Psoas muscle (tissue), 8 donors: Measurements from ENCODE around the gene ZFYVE26. TPM values are rescaled to one million over a fixed set of nuclear protein-coding genes. Genes with fewer than 3 reads are reported as not detected.
"Not testable (repeated sequence)": the region's sequence is repeated elsewhere in the genome, so short reads cannot be mapped to it uniquely, and the experiment has no call there.

Experiments used
- ATAC-seq, 4 donors: fragments of 200-7000 bp; cut with Tn5 transposase; one replicate each; pipeline ENCODE4 v1.9.1; 2020; ENCODE audit warnings: moderate library complexity in 3 of 4, mild to moderate bottlenecking in 2 of 4
- DNase-seq, 2 donors: peaks; one replicate each; pipeline ENCODE4 v3.0.0-alpha.2; 2020
- H3K27ac ChIP-seq: fragments of 200-600 bp; one replicate; pipeline ENCODE4 v1.8.0; 2022
- H3K27me3 ChIP-seq, 3 donors: fragments of 200-600 bp in 1 of 3; one replicate each; pipeline versions ENCODE4 v1.6.1 to v1.8.0; 2013 to 2022; ENCODE audit warnings: low read length in 2 of 3, mild to moderate bottlenecking in 2 of 3, moderate library complexity in 1 of 3; ENCODE audit not compliant: insufficient read depth in 3 of 3
- H3K36me3 ChIP-seq, 2 donors: fragments of 200-600 bp in 1 of 2; one replicate each; pipeline versions ENCODE4 v1.6.1 to v1.8.0; 2013 to 2022; ENCODE audit warnings: low read depth in 1 of 2, mild to moderate bottlenecking in 1 of 2, moderate library complexity in 1 of 2; ENCODE audit not compliant: insufficient read depth in 1 of 2
- H3K4me1 ChIP-seq: fragments of 200-600 bp; one replicate; pipeline ENCODE4 v1.8.0; 2022
- H3K4me3 ChIP-seq: fragments of 200-600 bp; one replicate; pipeline ENCODE4 v1.8.0; 2022; ENCODE audit warnings: mild to moderate bottlenecking
- H3K9me3 ChIP-seq: fragments of 200-600 bp; one replicate; pipeline ENCODE4 v1.8.0; 2022
- CTCF ChIP-seq: fragments of 200-600 bp; IDR thresholded peaks from one replicate; pipeline ENCODE4 v1.8.0; 2022; ENCODE audit warnings: antibody characterized with exemption
- WGBS, 3 donors: extraction: QIAGEN DNeasy Blood & Tissue Kit; methylation state at CpG; one replicate each; pipeline versions ENCODE4 v1.1.6 to v1.1.7; 2013; 5-methylcytosine and 5-hydroxymethylcytosine counted together
- intact Hi-C, 2 donors: fragments of 100-400 bp; cut with DNase I; formaldehyde crosslinking; loops; one replicate each; pipeline versions ENCODE4 v1.11.0 to v1.14.2; 2022
- polyA plus RNA-seq, 3 donors: library from polyadenylated mRNA; stranded (reverse); fragments of 200-250 nt; gene quantifications; one replicate each; pipeline ENCODE4 v1.2.3, GENCODE V29; 2013
- total RNA-seq, 4 donors: library from RNA; stranded (reverse); fragmentation: NEBNext Ultra II Directional in 2 of 4; extraction: Animal tissue kit (Norgen Biotek cat#: 25700) in 2 of 4; gene quantifications; one replicate each; pipeline versions ENCODE4 v1.2.1 to v1.2.4, GENCODE V29; 2021 to 2023
- donor health status: healthy with polysubstance abuse.
- donor health status: DM: no; HTN: no; CAD: no; lungs with moderate emphysema.
- donor health status: Bipolar disorder and iron deficiency.
- donor health status: healthy.
- donor health status: DM: yes; HTN: yes; CAD: no.
- donor health status: DM: no; HTN: no; CAD: no.
- donor health status: DM: no; HTN: no; CAD: no.
- donor health status: DM: yes; HTN: yes; CAD: no.

Gene ZFYVE26
- total and polyA plus RNA-seq, 7 donors = 3.9 to 18.7 (median 14.9) TPM

GRCh38 chr14:67719866-67720265, 96.5 kb downstream of the ZFYVE26 start:
- no peak overlapping the region for H3K4me3 ChIP-seq
- H3K4me1 ChIP-seq = peaks cover 3% of the 10 kb centered on the region
- H3K9me3 ChIP-seq = no peaks in the 10 kb centered on the region
- no peak for TF ChIP-seq CTCF
- ATAC-seq (no peak), DNase-seq (no peak)
- no peaks in the 10 kb centered on the region for H3K27me3 ChIP-seq
- intact Hi-C loops = no loop called here
- H3K36me3 ChIP-seq = no peaks in the 10 kb centered on the region
- WGBS, 3 donors = 27 to 43% (median 34%) methylated on average over 2 of the region's 2 CpGs
- no peak overlapping the region for H3K27ac ChIP-seq

GRCh38 chr14:67719385-67719784, 97.0 kb downstream of the ZFYVE26 start:
- 87 to 95% (median 91%) methylated on average over 3 of the region's 3 CpGs for WGBS, 3 donors
- H3K27me3 ChIP-seq, intact Hi-C loops, H3K9me3 ChIP-seq, H3K4me3 ChIP-seq, H3K27ac ChIP-seq, ATAC-seq, DNase-seq, H3K36me3 ChIP-seq, H3K4me1 ChIP-seq: not testable (repeated sequence)

- Histone ChIP-seq H3K27ac (no peak overlapping the region), H3K4me1 (peaks cover 3% of the 10 kb centered on the region), H3K4me3 (no peak overlapping the region), H3K27me3 (no peaks in the 10 kb centered on the region), H3K9me3 (no peaks in the 10 kb centered on the region), H3K36me3 (no peaks in the 10 kb centered on the region)
- ATAC-seq (no peak), DNase-seq (no peak)
- 67 to 81% (median 77%) methylated on average over 2 of the region's 2 CpGs for WGBS, 3 donors
- intact Hi-C loops = no loop called here
- TF ChIP-seq CTCF = no peak
Observed at GRCh38 chr14:67718265-67718664, 98.1 kb downstream of the ZFYVE26 start.

GRCh38 chr14:67717048-67717447, 99.3 kb downstream of the ZFYVE26 start:
- Histone ChIP-seq H3K4me3 (no peak overlapping the region), H3K36me3 (no peaks in the 10 kb centered on the region), H3K9me3 (no peaks in the 10 kb centered on the region), H3K27me3 (no peaks in the 10 kb centered on the region), H3K27ac (no peak overlapping the region), H3K4me1 (peaks cover 2% of the 10 kb centered on the region)
- no peak for ATAC-seq
- TF ChIP-seq CTCF = no peak
- no peak for DNase-seq
- WGBS, 3 donors = 96 to 98% (median 97%) methylated on average over 1 of the region's 1 CpG
- intact Hi-C loops = no loop called here

- H3K27me3 ChIP-seq = no peaks in the 10 kb centered on the region
- WGBS, 3 donors = 86 to 93% (median 89%) methylated on average over 2 of the region's 2 CpGs
- H3K4me3 ChIP-seq = no peak overlapping the region
- H3K36me3 ChIP-seq = no peaks in the 10 kb centered on the region
- ATAC-seq = no peak
- no peak for TF ChIP-seq CTCF
- DNase-seq = no peak
- no peaks in the 10 kb centered on the region for H3K4me1 ChIP-seq
- H3K27ac ChIP-seq = no peak overlapping the region
- no peaks in the 10 kb centered on the region for H3K9me3 ChIP-seq
- intact Hi-C loops = no loop called here
Observed at GRCh38 chr14:67710209-67710608, 106.2 kb downstream of the ZFYVE26 start.

GRCh38 chr14:67709796-67710195, 106.6 kb downstream of the ZFYVE26 start:
- H3K4me1 ChIP-seq, ATAC-seq, DNase-seq, H3K36me3 ChIP-seq, H3K27ac ChIP-seq, H3K4me3 ChIP-seq, H3K9me3 ChIP-seq, H3K27me3 ChIP-seq: not testable (repeated sequence)
- intact Hi-C loops = loop anchor here (10.0 kb wide), 1 partner anchor 285 kb away; no protein-coding TSS in a partner anchor
- 50 to 64% (median 60%) methylated on average over 1 of the region's 1 CpG for WGBS, 3 donors

- not testable (repeated sequence) for H3K4me1 ChIP-seq, H3K27ac ChIP-seq, H3K36me3 ChIP-seq, H3K9me3 ChIP-seq, ATAC-seq, H3K27me3 ChIP-seq, DNase-seq, H3K4me3 ChIP-seq
- intact Hi-C loops = loop anchor here (10.0 kb wide), 1 partner anchor 285 kb away; no protein-coding TSS in a partner anchor
Observed at GRCh38 chr14:67709346-67709745, 107.0 kb downstream of the ZFYVE26 start.
